HG03575 (cell line): ENCODE measurements around the gene REEP6.

Source experiments
- ATAC-seq: cut with Tn5 transposase; IDR thresholded peaks from one replicate; pipeline ENCODE4 v1.9.1; 2021; ENCODE audit not compliant: unreplicated experiment, insufficient number of reproducible peaks, low FRiP score; ENCODE audit errors: extremely low read depth

Gene REEP6

GRCh38 chr19:1455336-1456120 lies 35.5 kb upstream of the REEP6 start:
- ATAC-seq, result no peak

- ATAC-seq, result no peak
Measured at GRCh38 chr19:1456121-1456900, 34.7 kb upstream of the REEP6 start.

GRCh38 chr19:1457031-1457739 lies 33.8 kb upstream of the REEP6 start:
- no peak for ATAC-seq

GRCh38 chr19:1457892-1458291 lies 33.1 kb upstream of the REEP6 start:
- no peak for ATAC-seq

- no peak for ATAC-seq
Measured at GRCh38 chr19:1459479-1459878, 31.5 kb upstream of the REEP6 start.

GRCh38 chr19:1460033-1460995 lies 30.7 kb upstream of the REEP6 start:
- ATAC-seq, result no peak

- no peak for ATAC-seq
Measured at GRCh38 chr19:1461862-1462261, 29.1 kb upstream of the REEP6 start.

GRCh38 chr19:1465191-1466016 lies 25.6 kb upstream of the REEP6 start:
- no peak for ATAC-seq

- no peak for ATAC-seq
Measured at GRCh38 chr19:1466018-1466460, 24.9 kb upstream of the REEP6 start.

- no peak for ATAC-seq
Measured at GRCh38 chr19:1466461-1467214, 24.3 kb upstream of the REEP6 start.

- ATAC-seq, result no peak
Measured at GRCh38 chr19:1467215-1467489, 23.8 kb upstream of the REEP6 start.

GRCh38 chr19:1467490-1468273 lies 23.3 kb upstream of the REEP6 start:
- no peak for ATAC-seq

GRCh38 chr19:1468274-1468820 lies 22.6 kb upstream of the REEP6 start:
- no peak for ATAC-seq

GRCh38 chr19:1468821-1469254 lies 22.1 kb upstream of the REEP6 start:
- no peak for ATAC-seq

- ATAC-seq, result no peak
Measured at GRCh38 chr19:1469255-1470054, 21.5 kb upstream of the REEP6 start.

- ATAC-seq, result no peak
Measured at GRCh38 chr19:1470055-1470304, 21.0 kb upstream of the REEP6 start.
